Measurements from ENCODE around the gene EIF4A2. TPM values are rescaled to one million over a fixed set of nuclear protein-coding genes. Genes with fewer than 3 reads are reported as not detected.
"Not testable (repeated sequence)": the region's sequence is repeated elsewhere in the genome, so short reads cannot be mapped to it uniquely, and the experiment has no call there.

EIF4A2 gene
- total RNA-seq, 1 donor from 2014 or later: 504 TPM

- H3K4me1 Mint-ChIP-seq (ENCODE audit: low read depth): no peaks in the 10 kb centered on the region
- H3K27me3 Mint-ChIP-seq: peaks cover 32% of the 10 kb centered on the region
- H3K9me3 Mint-ChIP-seq (ENCODE audit: low read depth): no peaks in the 10 kb centered on the region
- no peaks in the 10 kb centered on the region for H3K36me3 Mint-ChIP-seq (ENCODE audit: insufficient read depth)
- H3K27ac Mint-ChIP-seq: no peak overlapping the region
- DNase-seq (ENCODE audit: low spot score, unreplicated experiment): no peak
- TF ChIP-seq CTCF (IDR thresholded peaks at IDR 0.05; ENCODE audit: unreplicated experiment): no peak
- no peak overlapping the region for H3K4me3 Mint-ChIP-seq (ENCODE audit: low read depth)
Measured at GRCh38 chr3:186815435-186815834, 32.1 kb downstream of the EIF4A2 start.

GRCh38 chr3:186818516-186818915 is 35.1 kb downstream of the EIF4A2 start:
- Mint-ChIP-seq H3K27ac (no peak overlapping the region), H3K4me3 (ENCODE audit: low read depth) (no peak overlapping the region), H3K36me3 (ENCODE audit: insufficient read depth) (no peaks in the 10 kb centered on the region), H3K9me3 (ENCODE audit: low read depth) (no peaks in the 10 kb centered on the region), H3K4me1 (ENCODE audit: low read depth) (no peaks in the 10 kb centered on the region), H3K27me3 (peaks cover 28% of the 10 kb centered on the region)
- no peak for DNase-seq (ENCODE audit: low spot score, unreplicated experiment)
- TF ChIP-seq CTCF (IDR thresholded peaks at IDR 0.05; ENCODE audit: unreplicated experiment): no peak

- Mint-ChIP-seq H3K27ac (no peak overlapping the region), H3K4me1 (ENCODE audit: low read depth) (no peaks in the 10 kb centered on the region), H3K27me3 (peaks cover 26% of the 10 kb centered on the region), H3K4me3 (ENCODE audit: low read depth) (no peak overlapping the region), H3K36me3 (ENCODE audit: insufficient read depth) (no peaks in the 10 kb centered on the region), H3K9me3 (ENCODE audit: low read depth) (no peaks in the 10 kb centered on the region)
- DNase-seq (ENCODE audit: low spot score, unreplicated experiment): no peak
- no peak for TF ChIP-seq CTCF (IDR thresholded peaks at IDR 0.05; ENCODE audit: unreplicated experiment)
Measured at GRCh38 chr3:186818956-186819355, 35.6 kb downstream of the EIF4A2 start.

- peak; percentile 70 for TF ChIP-seq CTCF (IDR thresholded peaks at IDR 0.05; ENCODE audit: unreplicated experiment)
- DNase-seq (ENCODE audit: low spot score, unreplicated experiment): no peak
- H3K4me1 Mint-ChIP-seq (ENCODE audit: low read depth): peaks cover 5% of the 10 kb centered on the region
- no peak overlapping the region for H3K4me3 Mint-ChIP-seq (ENCODE audit: low read depth)
- peaks cover 44% of the 10 kb centered on the region for H3K27me3 Mint-ChIP-seq
- no peaks in the 10 kb centered on the region for H3K9me3 Mint-ChIP-seq (ENCODE audit: low read depth)
- no peak overlapping the region for H3K27ac Mint-ChIP-seq
- no peaks in the 10 kb centered on the region for H3K36me3 Mint-ChIP-seq (ENCODE audit: insufficient read depth)
Measured at GRCh38 chr3:186821429-186822387, 38.3 kb downstream of the EIF4A2 start.

- H3K27me3 Mint-ChIP-seq: peaks cover 43% of the 10 kb centered on the region
- H3K27ac Mint-ChIP-seq; H3K4me1 Mint-ChIP-seq (ENCODE audit: low read depth); DNase-seq (ENCODE audit: low spot score, unreplicated experiment); H3K4me3 Mint-ChIP-seq (ENCODE audit: low read depth); H3K9me3 Mint-ChIP-seq (ENCODE audit: low read depth); H3K36me3 Mint-ChIP-seq (ENCODE audit: insufficient read depth): not testable (repeated sequence)
Measured at GRCh38 chr3:186822388-186822759, 39.0 kb downstream of the EIF4A2 start.

- Mint-ChIP-seq H3K4me1 (ENCODE audit: low read depth) (peaks cover 5% of the 10 kb centered on the region), H3K36me3 (ENCODE audit: insufficient read depth) (no peaks in the 10 kb centered on the region), H3K27me3 (peaks cover 41% of the 10 kb centered on the region), H3K9me3 (ENCODE audit: low read depth) (no peaks in the 10 kb centered on the region), H3K4me3 (ENCODE audit: low read depth) (no peak overlapping the region), H3K27ac (no peak overlapping the region)
- no peak for DNase-seq (ENCODE audit: low spot score, unreplicated experiment)
- TF ChIP-seq CTCF (IDR thresholded peaks at IDR 0.05; ENCODE audit: unreplicated experiment): no peak
Measured at GRCh38 chr3:186823386-186823785, 40.0 kb downstream of the EIF4A2 start.
